HepG2 (cell line): Measurements from ENCODE around the gene WRAP73. TPM values are rescaled to one million over a fixed set of nuclear protein-coding genes. Genes with fewer than 3 reads are reported as not detected.

Experiments used
- CAMTA2 ChIP-seq: sonication (generic); formaldehyde crosslinking; IDR thresholded peaks from 2 replicates; pipeline ENCODE4 v1.4.0; 2020; ENCODE audit warnings: mild to moderate bottlenecking, missing genetic modification reagents, borderline replicate concordance
- PAF1 ChIP-seq: IDR thresholded peaks from 2 replicates; pipeline ENCODE4 v1.6.1; 2016; ENCODE audit warnings: missing genetic modification reagents, missing compliant biosample characterization
- PHF8 ChIP-seq: sonication (generic); formaldehyde crosslinking; IDR thresholded peaks from 2 replicates; pipeline ENCODE4 v1.5.0; 2020; ENCODE audit warnings: missing genetic modification reagents
- STAT6 ChIP-seq: sonication (generic); formaldehyde crosslinking; IDR thresholded peaks from 2 replicates; pipeline ENCODE4 v1.4.0; 2020; ENCODE audit warnings: missing genetic modification reagents, mild to moderate bottlenecking, borderline replicate concordance
- TCF7L2 ChIP-seq: IDR thresholded peaks from 2 replicates; pipeline ENCODE4 v1.6.1; 2011; ENCODE audit warnings: mild to moderate bottlenecking, low read depth, low read length, moderate library complexity
- U2AF1 ChIP-seq: fragments of 200-400 bp; formaldehyde crosslinking; optimal IDR thresholded peaks from 2 replicates; pipeline ENCODE3; 2017; ENCODE audit warnings: mild to moderate bottlenecking, low read depth, low read length
- ZNF160 ChIP-seq: sonication (generic); formaldehyde crosslinking; IDR thresholded peaks from 2 replicates; pipeline ENCODE4 v1.8.0; 2022; ENCODE audit warnings: mild to moderate bottlenecking, inconsistent platforms, missing genetic modification reagents
- ZNF18 ChIP-seq: sonication (generic); formaldehyde crosslinking; IDR thresholded peaks from 2 replicates; pipeline ENCODE4 v1.8.0; 2022; ENCODE audit warnings: mild to moderate bottlenecking, missing genetic modification reagents; ENCODE audit not compliant: insufficient replicate concordance
- ZNF333 ChIP-seq: sonication (generic); formaldehyde crosslinking; IDR thresholded peaks from 2 replicates; pipeline ENCODE4 v1.4.0; 2020; ENCODE audit warnings: mild to moderate bottlenecking, missing genetic modification reagents, borderline replicate concordance
- ZNF430 ChIP-seq: sonication (generic); formaldehyde crosslinking; IDR thresholded peaks from 2 replicates; pipeline ENCODE4 v1.9.0; 2021; ENCODE audit warnings: mild to moderate bottlenecking, missing genetic modification reagents
- ZNF556 ChIP-seq: sonication (generic); formaldehyde crosslinking; IDR thresholded peaks from 2 replicates; pipeline ENCODE4 v1.4.0; 2020; ENCODE audit warnings: mild to moderate bottlenecking, missing genetic modification reagents, borderline replicate concordance
- ZNF629 ChIP-seq: sonication (generic); formaldehyde crosslinking; conservative IDR thresholded peaks from 2 replicates; pipeline ENCODE4 v1.5.0; 2020; ENCODE audit warnings: missing genetic modification reagents
- ZNF746 ChIP-seq: sonication (generic); formaldehyde crosslinking; IDR thresholded peaks from 2 replicates; pipeline ENCODE4 v1.8.0; 2022; ENCODE audit warnings: mild to moderate bottlenecking, missing genetic modification reagents
- polyA plus RNA-seq, 8 experiments: library from polyadenylated mRNA; depleted of rRNA in 3 of 8; stranded (reverse) in 7 of 8; unstranded in 1 of 8; fragments of >200 nt; fragmentation: Illumina TruSeq in 4 of 8; extraction: Trizol in 4 of 8; gene quantifications; 2 replicates each; pipeline versions ENCODE4 v1.2.1 to v1.2.3, GENCODE V29; 2011 to 2016; ENCODE audit warnings: low read depth in 4 of 8, missing spikeins in 1 of 8, mixed read lengths in 1 of 8; ENCODE audit not compliant: insufficient read depth in 1 of 8
- total RNA-seq, 5 experiments: library from RNA; depleted of rRNA; stranded (reverse); fragments of >200 nt; fragmentation: Illumina TruSeq; extraction: Trizol; gene quantifications; 2 replicates each; pipeline ENCODE4 v1.2.3, GENCODE V29; 2016; ENCODE audit warnings: low read depth in 1 of 5
- TF ChIP-seq, protein P1 (sequence below): sonication (generic); formaldehyde crosslinking; IDR thresholded peaks from 2 replicates; pipeline ENCODE4 v1.4.0; 2020; ENCODE audit warnings: missing genetic modification reagents
- TF ChIP-seq, protein P2 (sequence below): sonication (generic); formaldehyde crosslinking; conservative IDR thresholded peaks from 2 replicates; pipeline ENCODE4 v1.8.0; 2022; ENCODE audit warnings: mild to moderate bottlenecking, moderate library complexity, missing genetic modification reagents
- TF ChIP-seq, protein P3 (sequence below): sonication (generic); formaldehyde crosslinking; IDR thresholded peaks from 2 replicates; pipeline ENCODE4 v1.5.0; 2020; ENCODE audit warnings: missing genetic modification reagents

Gene WRAP73
- total and polyA plus RNA-seq, 2 of the 13 experiments (the other 11 are each of a cell fraction or from before 2014, with no cell fraction given): 18.1 to 40.4 TPM

- TF ChIP-seq ZNF160 (CRISPR knock-in tag) (peak; percentile 67; the same call in 1 of the 2 replicates), ZNF333 (CRISPR knock-in tag) (peak; percentile 74; the same call in 1 of the 2 replicates), CAMTA2 (peak; percentile 35; the same call in 1 of the 2 replicates), ZNF746 (CRISPR knock-in tag) (peak; percentile 81; the same call in 1 of the 2 replicates), U2AF1 (no peak), ZNF629 (CRISPR knock-in tag) (no peak), ZNF18 (CRISPR knock-in tag) (no peak), STAT6 (CRISPR knock-in tag) (no peak), ZNF430 (CRISPR knock-in tag) (peak; percentile 84), ZNF556 (CRISPR knock-in tag) (peak; percentile 49; the same call in 1 of the 2 replicates), PAF1 (CRISPR knock-in tag) (no peak), PHF8 (CRISPR knock-in tag) (peak; percentile 79), TCF7L2 (no peak)
- TF ChIP-seq, protein P1, sequence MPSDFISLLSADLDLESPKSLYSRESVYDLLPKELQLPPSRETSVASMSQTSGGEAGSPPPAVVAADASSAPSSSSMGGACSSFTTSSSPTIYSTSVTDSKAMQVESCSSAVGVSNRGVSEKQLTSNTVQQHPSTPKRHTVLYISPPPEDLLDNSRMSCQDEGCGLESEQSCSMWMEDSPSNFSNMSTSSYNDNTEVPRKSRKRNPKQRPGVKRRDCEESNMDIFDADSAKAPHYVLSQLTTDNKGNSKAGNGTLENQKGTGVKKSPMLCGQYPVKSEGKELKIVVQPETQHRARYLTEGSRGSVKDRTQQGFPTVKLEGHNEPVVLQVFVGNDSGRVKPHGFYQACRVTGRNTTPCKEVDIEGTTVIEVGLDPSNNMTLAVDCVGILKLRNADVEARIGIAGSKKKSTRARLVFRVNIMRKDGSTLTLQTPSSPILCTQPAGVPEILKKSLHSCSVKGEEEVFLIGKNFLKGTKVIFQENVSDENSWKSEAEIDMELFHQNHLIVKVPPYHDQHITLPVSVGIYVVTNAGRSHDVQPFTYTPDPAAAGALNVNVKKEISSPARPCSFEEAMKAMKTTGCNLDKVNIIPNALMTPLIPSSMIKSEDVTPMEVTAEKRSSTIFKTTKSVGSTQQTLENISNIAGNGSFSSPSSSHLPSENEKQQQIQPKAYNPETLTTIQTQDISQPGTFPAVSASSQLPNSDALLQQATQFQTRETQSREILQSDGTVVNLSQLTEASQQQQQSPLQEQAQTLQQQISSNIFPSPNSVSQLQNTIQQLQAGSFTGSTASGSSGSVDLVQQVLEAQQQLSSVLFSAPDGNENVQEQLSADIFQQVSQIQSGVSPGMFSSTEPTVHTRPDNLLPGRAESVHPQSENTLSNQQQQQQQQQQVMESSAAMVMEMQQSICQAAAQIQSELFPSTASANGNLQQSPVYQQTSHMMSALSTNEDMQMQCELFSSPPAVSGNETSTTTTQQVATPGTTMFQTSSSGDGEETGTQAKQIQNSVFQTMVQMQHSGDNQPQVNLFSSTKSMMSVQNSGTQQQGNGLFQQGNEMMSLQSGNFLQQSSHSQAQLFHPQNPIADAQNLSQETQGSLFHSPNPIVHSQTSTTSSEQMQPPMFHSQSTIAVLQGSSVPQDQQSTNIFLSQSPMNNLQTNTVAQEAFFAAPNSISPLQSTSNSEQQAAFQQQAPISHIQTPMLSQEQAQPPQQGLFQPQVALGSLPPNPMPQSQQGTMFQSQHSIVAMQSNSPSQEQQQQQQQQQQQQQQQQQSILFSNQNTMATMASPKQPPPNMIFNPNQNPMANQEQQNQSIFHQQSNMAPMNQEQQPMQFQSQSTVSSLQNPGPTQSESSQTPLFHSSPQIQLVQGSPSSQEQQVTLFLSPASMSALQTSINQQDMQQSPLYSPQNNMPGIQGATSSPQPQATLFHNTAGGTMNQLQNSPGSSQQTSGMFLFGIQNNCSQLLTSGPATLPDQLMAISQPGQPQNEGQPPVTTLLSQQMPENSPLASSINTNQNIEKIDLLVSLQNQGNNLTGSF (CRISPR knock-in tag): no peak
- TF ChIP-seq, protein P2, sequence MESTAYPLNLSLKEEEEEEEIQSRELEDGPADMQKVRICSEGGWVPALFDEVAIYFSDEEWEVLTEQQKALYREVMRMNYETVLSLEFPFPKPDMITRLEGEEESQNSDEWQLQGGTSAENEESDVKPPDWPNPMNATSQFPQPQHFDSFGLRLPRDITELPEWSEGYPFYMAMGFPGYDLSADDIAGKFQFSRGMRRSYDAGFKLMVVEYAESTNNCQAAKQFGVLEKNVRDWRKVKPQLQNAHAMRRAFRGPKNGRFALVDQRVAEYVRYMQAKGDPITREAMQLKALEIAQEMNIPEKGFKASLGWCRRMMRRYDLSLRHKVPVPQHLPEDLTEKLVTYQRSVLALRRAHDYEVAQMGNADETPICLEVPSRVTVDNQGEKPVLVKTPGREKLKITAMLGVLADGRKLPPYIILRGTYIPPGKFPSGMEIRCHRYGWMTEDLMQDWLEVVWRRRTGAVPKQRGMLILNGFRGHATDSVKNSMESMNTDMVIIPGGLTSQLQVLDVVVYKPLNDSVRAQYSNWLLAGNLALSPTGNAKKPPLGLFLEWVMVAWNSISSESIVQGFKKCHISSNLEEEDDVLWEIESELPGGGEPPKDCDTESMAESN (CRISPR knock-in tag): peak; percentile 45; the same call in 1 of the 2 replicates
- TF ChIP-seq, protein P3, sequence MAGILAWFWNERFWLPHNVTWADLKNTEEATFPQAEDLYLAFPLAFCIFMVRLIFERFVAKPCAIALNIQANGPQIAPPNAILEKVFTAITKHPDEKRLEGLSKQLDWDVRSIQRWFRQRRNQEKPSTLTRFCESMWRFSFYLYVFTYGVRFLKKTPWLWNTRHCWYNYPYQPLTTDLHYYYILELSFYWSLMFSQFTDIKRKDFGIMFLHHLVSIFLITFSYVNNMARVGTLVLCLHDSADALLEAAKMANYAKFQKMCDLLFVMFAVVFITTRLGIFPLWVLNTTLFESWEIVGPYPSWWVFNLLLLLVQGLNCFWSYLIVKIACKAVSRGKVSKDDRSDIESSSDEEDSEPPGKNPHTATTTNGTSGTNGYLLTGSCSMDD (CRISPR knock-in tag): no peak
Observed at GRCh38 chr1:3625151-3625907, 24.6 kb downstream of the WRAP73 start (continued).
